OCI-LY7 (cell line): Measurements from ENCODE around the gene ENO2. TPM values are rescaled to one million over a fixed set of nuclear protein-coding genes. Genes with fewer than 3 reads are reported as not detected.

ENCODE experiments used
- BruUV-seq: library from RNA; stranded (reverse); fragments of 400-500 nt; replicated peaks from 2 replicates; lab custom pipeline; 2021; lab: Mats Ljungman, UMichigan
- CTCF ChIA-PET: fragments of 300-600 bp; sonication (Branson Sonifier 250); formaldehyde crosslinking; loops from one replicate; lab custom pipeline; 2022; ENCODE audit warnings: antibody characterized with exemption; ENCODE audit not compliant: unreplicated experiment; lab: Charles Lee
- POLR2A ChIA-PET: fragments of 300-600 bp; sonication (Branson Sonifier 250); formaldehyde crosslinking; loops from one replicate; lab custom pipeline; 2022; ENCODE audit warnings: antibody characterized with exemption; lab: Charles Lee
- DNase-seq: peaks from one replicate; pipeline ENCODE4 v3.0.0-alpha.2; 2015; ENCODE audit warnings: low spot score
- H2AFZ ChIP-seq: fragments of 200-600 bp; sonication (generic), shearing (Covaris generic); 2 replicates; pipeline ENCODE4 v1.6.1; 2014; ENCODE audit warnings: mild to moderate bottlenecking, antibody characterized with exemption, low read length, moderate library complexity
- H3K27ac ChIP-seq: fragments of 200-600 bp; sonication (generic); 2 replicates; pipeline ENCODE4 v1.5.1; 2014; ENCODE audit warnings: mixed run types, low read depth, mild to moderate bottlenecking, moderate library complexity, low read length, inconsistent platforms; ENCODE audit not compliant: poor library complexity, severe bottlenecking
- H3K36me3 ChIP-seq: fragments of 200-600 bp; sonication (generic); 2 replicates; pipeline ENCODE4 v1.6.1; 2014; ENCODE audit warnings: mild to moderate bottlenecking, antibody characterized with exemption, low read length, moderate library complexity, mixed read lengths; ENCODE audit not compliant: insufficient read depth
- H3K4me1 ChIP-seq: fragments of 200-600 bp; sonication (generic); 2 replicates; pipeline ENCODE4 v1.5.1; 2014; ENCODE audit warnings: mild to moderate bottlenecking, low read length; ENCODE audit not compliant: insufficient read depth, poor library complexity, severe bottlenecking
- H3K4me2 ChIP-seq: fragments of 200-600 bp; sonication (generic); 2 replicates; pipeline ENCODE4 v1.6.1; 2014; ENCODE audit warnings: mild to moderate bottlenecking, low read length
- H3K4me3 ChIP-seq: fragments of 200-600 bp; sonication (generic); 2 replicates; pipeline ENCODE4 v1.5.1; 2014; ENCODE audit warnings: mild to moderate bottlenecking, low read depth, low read length; ENCODE audit not compliant: poor library complexity, severe bottlenecking
- H3K79me2 ChIP-seq: fragments of 200-600 bp; sonication (generic); 2 replicates; pipeline ENCODE4 v1.6.1; 2016; ENCODE audit warnings: low read depth, mild to moderate bottlenecking, low read length, moderate library complexity, mixed read lengths; ENCODE audit not compliant: insufficient read depth
- H3K9me2 ChIP-seq: fragments of 200-600 bp; sonication (generic); 2 replicates; pipeline ENCODE4 v1.6.1; 2016; ENCODE audit warnings: mild to moderate bottlenecking, low read length, mixed read lengths; ENCODE audit not compliant: insufficient read depth
- H3K9me3 ChIP-seq: fragments of 200-600 bp; sonication (generic); 2 replicates; pipeline ENCODE4 v1.6.1; 2014; ENCODE audit warnings: mild to moderate bottlenecking, mixed run types, low read length, mixed read lengths
- H4K20me1 ChIP-seq: fragments of 200-600 bp; sonication (generic); 2 replicates; pipeline ENCODE4 v1.6.1; 2014; ENCODE audit warnings: mild to moderate bottlenecking, antibody characterized with exemption, low read length, moderate library complexity, mixed read lengths; ENCODE audit not compliant: insufficient read depth
- EZH2phosphoT487 ChIP-seq: fragments of 200-600 bp; sonication (generic); IDR thresholded peaks from 2 replicates; pipeline ENCODE4 v1.6.1; 2018; ENCODE audit warnings: low read depth, borderline replicate concordance, mild to moderate bottlenecking, mixed run types, antibody characterized with exemption, low read length, moderate library complexity, mixed read lengths
- intact Hi-C: fragments of 100-400 bp; cut with micrococcal nuclease; formaldehyde crosslinking; loops from one replicate; pipeline ENCODE4 v1.10.0; 2022; ENCODE audit not compliant: unreplicated experiment
- total RNA-seq, 2 experiments: library from RNA; depleted of rRNA in 1 of 2; stranded (reverse); fragments of >200 nt in 1 of 2; shearing (Covaris generic) in 1 of 2; gene quantifications; 2 replicates each; pipeline ENCODE4 v1.2.3, GENCODE V29; 2014 to 2022
- TF ChIP-seq, protein P1 (sequence below): fragments of 200-600 bp; sonication (generic); conservative IDR thresholded peaks from 2 replicates; pipeline ENCODE4 v1.5.1; 2014; ENCODE audit warnings: mild to moderate bottlenecking, antibody characterized with exemption, low read length, moderate library complexity, mixed read lengths

Gene ENO2
- total RNA-seq, 2 experiments from 2014 or later, result 24.9 to 89.5 TPM

DNA sequence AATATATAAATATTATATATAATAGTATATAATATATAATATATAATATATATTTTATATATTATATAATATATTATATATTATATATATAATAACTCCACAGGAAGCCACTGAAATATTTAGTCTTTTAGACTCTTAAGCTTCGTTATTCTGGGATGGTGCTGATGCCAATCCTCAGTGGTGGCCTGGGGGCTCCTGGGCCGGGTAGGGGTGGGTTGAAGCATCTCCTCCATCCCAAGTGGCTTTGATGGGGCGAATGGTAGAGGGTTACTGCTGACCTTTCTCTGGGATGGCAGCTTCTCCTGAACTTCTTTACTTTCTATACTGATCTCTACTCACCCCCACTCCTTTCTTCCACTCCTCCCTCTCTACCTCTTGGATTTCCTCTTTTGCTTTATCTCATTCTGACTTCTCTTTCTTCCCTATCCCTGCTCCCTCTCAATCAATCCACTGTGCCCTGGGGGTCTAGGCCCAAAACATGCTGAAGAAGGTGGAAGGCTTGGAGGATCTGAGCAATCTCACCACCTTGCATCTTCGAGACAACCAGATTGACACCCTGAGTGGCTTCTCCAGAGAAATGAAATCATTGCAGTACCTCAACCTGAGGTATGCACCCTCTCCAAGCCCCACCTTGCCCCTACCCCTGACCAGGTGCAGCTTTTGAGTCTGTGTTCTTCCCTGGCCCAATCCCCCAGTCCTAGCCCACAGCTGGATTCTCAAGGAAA lies 4.8 kb upstream of the ENO2 start:
- Histone ChIP-seq H3K4me1 (peaks cover 22% of the 10 kb centered on the region), H3K9me3 (no peaks in the 10 kb centered on the region), H3K79me2 (no peaks in the 10 kb centered on the region), H3K4me2 (no peak overlapping the region), H4K20me1 (no peaks in the 10 kb centered on the region), H3K9me2 (no peaks in the 10 kb centered on the region), H3K27ac (no peak overlapping the region), H3K4me3 (no peak overlapping the region), H3K36me3 (peaks cover 8% of the 10 kb centered on the region; the same call in 1 of the 2 replicates), H2AFZ (no peak overlapping the region)
- ChIA-PET CTCF (no interaction called here), POLR2A (interaction anchor here (0.7 to 1.2 kb wide), 2 partner anchors 18 to 60 kb away, joined by 5 read pairs; no protein-coding TSS in a partner anchor)
- no peak for TF ChIP-seq EZH2phosphoT487
- TF ChIP-seq, protein P1, sequence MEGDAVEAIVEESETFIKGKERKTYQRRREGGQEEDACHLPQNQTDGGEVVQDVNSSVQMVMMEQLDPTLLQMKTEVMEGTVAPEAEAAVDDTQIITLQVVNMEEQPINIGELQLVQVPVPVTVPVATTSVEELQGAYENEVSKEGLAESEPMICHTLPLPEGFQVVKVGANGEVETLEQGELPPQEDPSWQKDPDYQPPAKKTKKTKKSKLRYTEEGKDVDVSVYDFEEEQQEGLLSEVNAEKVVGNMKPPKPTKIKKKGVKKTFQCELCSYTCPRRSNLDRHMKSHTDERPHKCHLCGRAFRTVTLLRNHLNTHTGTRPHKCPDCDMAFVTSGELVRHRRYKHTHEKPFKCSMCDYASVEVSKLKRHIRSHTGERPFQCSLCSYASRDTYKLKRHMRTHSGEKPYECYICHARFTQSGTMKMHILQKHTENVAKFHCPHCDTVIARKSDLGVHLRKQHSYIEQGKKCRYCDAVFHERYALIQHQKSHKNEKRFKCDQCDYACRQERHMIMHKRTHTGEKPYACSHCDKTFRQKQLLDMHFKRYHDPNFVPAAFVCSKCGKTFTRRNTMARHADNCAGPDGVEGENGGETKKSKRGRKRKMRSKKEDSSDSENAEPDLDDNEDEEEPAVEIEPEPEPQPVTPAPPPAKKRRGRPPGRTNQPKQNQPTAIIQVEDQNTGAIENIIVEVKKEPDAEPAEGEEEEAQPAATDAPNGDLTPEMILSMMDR, result no peak
- BruUV-seq, result no TSS peak
- no peak for DNase-seq
- intact Hi-C loops, result no loop called here

DNA sequence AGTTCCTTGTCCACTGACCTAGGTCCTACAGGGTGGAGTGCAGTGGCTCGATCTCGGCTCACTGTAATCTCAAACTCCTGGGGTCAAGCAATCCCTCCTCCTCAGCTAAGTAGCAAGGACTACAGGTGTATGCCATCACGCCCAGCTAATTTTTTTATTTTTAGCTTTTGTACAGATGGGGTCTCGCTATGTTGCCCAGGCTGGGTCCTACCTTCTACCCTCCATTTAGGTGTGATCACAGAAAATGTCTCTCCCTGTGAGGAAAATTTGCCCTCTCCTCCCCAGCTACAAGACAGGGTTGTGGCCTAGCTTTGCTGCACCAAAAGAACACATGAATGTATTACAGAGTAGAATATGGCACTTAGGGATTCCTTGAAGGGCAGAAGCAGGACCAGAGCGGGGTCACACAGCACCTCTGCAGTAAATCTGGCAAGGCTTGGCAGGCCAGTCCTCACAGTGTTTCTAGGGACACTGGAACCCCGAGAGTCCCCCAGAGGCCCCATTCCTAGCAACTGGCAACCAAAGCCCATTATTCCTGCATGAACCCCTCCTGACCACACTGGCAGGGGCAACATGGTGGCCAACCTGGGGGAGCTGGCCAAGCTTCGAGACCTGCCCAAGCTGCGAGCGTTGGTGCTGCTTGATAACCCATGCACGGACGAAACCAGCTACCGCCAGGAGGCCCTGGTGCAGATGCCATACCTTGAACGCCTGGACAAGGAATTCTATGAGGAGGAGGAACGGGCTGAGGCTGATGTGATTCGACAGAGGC lies 2.0 kb upstream of the ENO2 start:
- TF ChIP-seq EZH2phosphoT487, result no peak
- TF ChIP-seq, protein P1, result no peak
- DNase-seq, result no peak
- H3K36me3 ChIP-seq, result no peaks in the 10 kb centered on the region
- CTCF ChIA-PET, result interaction anchor here (0.6 to 1.1 kb wide), 2 partner anchors 21 to 146 kb away, joined by 3 read pairs; no protein-coding TSS in a partner anchor
- no peaks in the 10 kb centered on the region for H3K79me2 ChIP-seq
- H3K4me3 ChIP-seq, result no peak overlapping the region
- H4K20me1 ChIP-seq, result no peaks in the 10 kb centered on the region
- no peak overlapping the region for H2AFZ ChIP-seq
- no TSS peak for BruUV-seq
- intact Hi-C loops, result no loop called here
- H3K27ac ChIP-seq, result no peak overlapping the region
- H3K9me2 ChIP-seq, result no peaks in the 10 kb centered on the region
- H3K4me2 ChIP-seq, result no peak overlapping the region
- H3K4me1 ChIP-seq, result peaks cover 30% of the 10 kb centered on the region
- POLR2A ChIA-PET, result interaction anchor here (0.8 to 1.3 kb wide), 2 partner anchors 21 to 31 kb away, joined by 3 to 4 read pairs; partner anchors contain the start of genes C12orf57 and RNU7-1
- H3K9me3 ChIP-seq, result no peaks in the 10 kb centered on the region
